Left lung (tissue), 10 donors: ENCODE results near the gene DNAJB6. TPM values are rescaled to one million over a fixed set of nuclear protein-coding genes. Genes with fewer than 3 reads are reported as not detected.

Experiments
- ATAC-seq: fragments of 200-7000 bp; cut with Tn5 transposase; one replicate; pipeline ENCODE4 v1.9.1; 2020; ENCODE audit warnings: moderate library complexity
- DNase-seq, 4 donors: peaks; one replicate each; pipeline ENCODE4 v3.0.0-alpha.2; 2013 to 2020
- H3K27ac ChIP-seq, 2 donors: fragments of 200-600 bp; sonication (generic) in 1 of 2; one replicate each; pipeline versions ENCODE4 v1.5.0 to v1.8.0; 2020 to 2021
- H3K27me3 ChIP-seq, 2 donors: fragments of 200-600 bp; sonication (generic) in 1 of 2; one replicate each; pipeline versions ENCODE4 v1.5.0 to v1.8.0; 2020 to 2021
- H3K36me3 ChIP-seq, 2 donors: fragments of 200-600 bp; sonication (generic) in 1 of 2; one replicate each; pipeline versions ENCODE4 v1.5.0 to v1.8.0; 2020 to 2021
- H3K4me1 ChIP-seq, 2 donors: fragments of 200-600 bp; one replicate each; pipeline ENCODE4 v1.8.0; 2021
- H3K4me3 ChIP-seq, 2 donors: fragments of 200-600 bp; sonication (generic) in 1 of 2; one replicate each; pipeline versions ENCODE4 v1.5.0 to v1.8.0; 2020 to 2021; ENCODE audit warnings: mild to moderate bottlenecking in 1 of 2
- H3K9me3 ChIP-seq, 2 donors: fragments of 200-600 bp; sonication (generic) in 1 of 2; one replicate each; pipeline versions ENCODE4 v1.5.0 to v1.8.0; 2020 to 2021
- CTCF ChIP-seq, 2 donors: fragments of 200-600 bp; sonication (generic) in 1 of 2; IDR thresholded peaks; one replicate each; pipeline versions ENCODE4 v1.5.0 to v1.8.0; 2021; ENCODE audit warnings: antibody characterized with exemption in 2 of 2
- intact Hi-C, 2 donors: fragments of 100-400 bp; cut with DNase I; formaldehyde crosslinking; loops; one replicate each; pipeline versions ENCODE4 v1.11.2 to v1.14.2; 2022
- polyA plus RNA-seq, 6 donors: library from polyadenylated mRNA; unstranded; fragments of 120-200 nt; gene quantifications; one replicate each; pipeline ENCODE4 v1.2.1, GENCODE V29; 2013; ENCODE audit not compliant: insufficient read length in 6 of 6
- total RNA-seq, 2 donors: library from RNA; stranded (reverse); fragmentation: NEBNext Ultra II Directional; extraction: Animal tissue kit (Norgen Biotek cat#: 25700); gene quantifications; one replicate each; pipeline ENCODE4 v1.2.1, GENCODE V29; 2021
- donor health status: DM: no; HTN: yes; CAD: no.
- donor health status: DM: no; HTN: no; CAD: no.

The DNAJB6 gene
- total and polyA plus RNA-seq, 8 donors: 76.6 to 150 (median 131) TPM

GRCh38 chr7:157425761-157426160, 89.0 kb downstream of the DNAJB6 start:
- no peak for TF ChIP-seq CTCF (IDR thresholded peaks at IDR 0.05)
- no peaks in the 10 kb centered on the region for H3K9me3 ChIP-seq
- no peak overlapping the region for H3K4me3 ChIP-seq
- H3K27me3 ChIP-seq: no peaks in the 10 kb centered on the region
- ATAC-seq (no peak), DNase-seq (peak in 1 of 4 donors; percentile 66)
- intact Hi-C loops: no loop called here
- no peak overlapping the region for H3K27ac ChIP-seq
- H3K36me3 ChIP-seq: peaks cover 0 to 17% of the 10 kb centered on the region in 2 donors
- H3K4me1 ChIP-seq: no peaks in the 10 kb centered on the region

GRCh38 chr7:157426463-157427301, 89.9 kb downstream of the DNAJB6 start:
- intact Hi-C loops: no loop called here
- peak in 1 of 4 donors; percentile 77 for DNase-seq
- Histone ChIP-seq H3K36me3 (peaks cover 0 to 14% of the 10 kb centered on the region in 2 donors), H3K4me3 (no peak overlapping the region), H3K27ac (no peak overlapping the region), H3K4me1 (no peaks in the 10 kb centered on the region), H3K27me3 (no peaks in the 10 kb centered on the region), H3K9me3 (no peaks in the 10 kb centered on the region)
- ATAC-seq: no peak
- no peak for TF ChIP-seq CTCF (IDR thresholded peaks at IDR 0.05)

GRCh38 chr7:157427811-157428553, 91.2 kb downstream of the DNAJB6 start:
- Histone ChIP-seq H3K9me3 (no peaks in the 10 kb centered on the region), H3K4me1 (peaks cover 7% of the 10 kb centered on the region in 2 donors), H3K27me3 (peaks cover 0 to 7% of the 10 kb centered on the region in 2 donors), H3K36me3 (peaks cover 0 to under 1% of the 10 kb centered on the region in 2 donors), H3K27ac (no peak overlapping the region), H3K4me3 (no peak overlapping the region)
- intact Hi-C loops: no loop called here
- no peak for ATAC-seq
- no peak for TF ChIP-seq CTCF (IDR thresholded peaks at IDR 0.05)
- DNase-seq: peak in 2 of 4 donors; percentile 14 to 67

GRCh38 chr7:157428554-157428945, 91.7 kb downstream of the DNAJB6 start:
- Histone ChIP-seq H3K36me3 (no peaks in the 10 kb centered on the region), H3K4me3 (no peak overlapping the region), H3K4me1 (peaks cover 8% of the 10 kb centered on the region in 2 donors), H3K9me3 (no peaks in the 10 kb centered on the region), H3K27me3 (peaks cover 0 to 7% of the 10 kb centered on the region in 2 donors), H3K27ac (no peak overlapping the region)
- intact Hi-C loops: no loop called here
- DNase-seq: peak in 1 of 4 donors; percentile 67
- no peak for TF ChIP-seq CTCF (IDR thresholded peaks at IDR 0.05)
- ATAC-seq: no peak
